22Rv1 (cell line): Measurements from ENCODE around the gene ZC3H7B.

ENCODE experiments used
- H3K27ac ChIP-seq: fragments of 450-650 bp; 2 replicates; pipeline ENCODE4 v1.5.1; 2017
- CTCF ChIP-seq: fragments of 450-650 bp; IDR thresholded peaks from 2 replicates; pipeline ENCODE4 v1.5.1; 2017; ENCODE audit warnings: mild to moderate bottlenecking
- ZFX ChIP-seq: fragments of 450-650 bp; IDR thresholded peaks from 2 replicates; pipeline ENCODE4 v1.6.1; 2017; ENCODE audit warnings: antibody characterized with exemption, borderline replicate concordance

ZC3H7B gene

GRCh38 chr22:41302021-41302767 is 869 bp downstream of the ZC3H7B start:
- peak overlapping the region; percentile 65 for H3K27ac ChIP-seq
- TF ChIP-seq CTCF (no peak), ZFX (no peak)

- no peak overlapping the region for H3K27ac ChIP-seq
- TF ChIP-seq CTCF (no peak), ZFX (no peak)
Observed at GRCh38 chr22:41302811-41303210, 1.5 kb downstream of the ZC3H7B start.

GRCh38 chr22:41305646-41306045 is 4.3 kb downstream of the ZC3H7B start:
- H3K27ac ChIP-seq, result no peak overlapping the region
- no peak for TF ChIP-seq CTCF
- TF ChIP-seq ZFX, result no peak

- H3K27ac ChIP-seq, result no peak overlapping the region
- no peak for TF ChIP-seq ZFX
- no peak for TF ChIP-seq CTCF
Observed at GRCh38 chr22:41308054-41308453, 6.7 kb downstream of the ZC3H7B start.

GRCh38 chr22:41308544-41308947 is 7.2 kb downstream of the ZC3H7B start:
- TF ChIP-seq CTCF (no peak), ZFX (no peak)
- no peak overlapping the region for H3K27ac ChIP-seq

GRCh38 chr22:41310336-41310735 is 9.0 kb downstream of the ZC3H7B start:
- TF ChIP-seq CTCF (no peak), ZFX (no peak)
- no peak overlapping the region for H3K27ac ChIP-seq

GRCh38 chr22:41311487-41311886 is 10.2 kb downstream of the ZC3H7B start:
- no peak for TF ChIP-seq CTCF
- no peak for TF ChIP-seq ZFX
- no peak overlapping the region for H3K27ac ChIP-seq
